SU-DHL-6 (cell line): Measurements from ENCODE around the gene CNTNAP4.

Experiments
- H2AFZ ChIP-seq: fragments of 200-600 bp; sonication (generic); 2 replicates; pipeline ENCODE4 v1.6.1; 2014; ENCODE audit warnings: low read depth, mild to moderate bottlenecking, moderate library complexity, mixed read lengths, antibody characterized with exemption, low read length; ENCODE audit not compliant: severe bottlenecking
- H3F3A ChIP-seq: fragments of 200-600 bp; shearing (Covaris generic); 2 replicates; pipeline ENCODE4 v1.6.0; 2016; ENCODE audit warnings: antibody characterized with exemption, mild to moderate bottlenecking; ENCODE audit not compliant: insufficient read depth
- H3K27ac ChIP-seq: fragments of 200-600 bp; sonication (generic); 2 replicates; pipeline ENCODE4 v1.5.1; 2016; ENCODE audit warnings: low read depth, mild to moderate bottlenecking, low read length, moderate library complexity, mixed read lengths
- H3K27me3 ChIP-seq: fragments of 200-600 bp; sonication (generic), shearing (Covaris generic); 2 replicates; pipeline ENCODE4 v1.6.0; 2014; ENCODE audit warnings: mild to moderate bottlenecking, low read length
- H3K36me3 ChIP-seq: fragments of 200-600 bp; sonication (generic); 2 replicates; pipeline ENCODE4 v1.6.1; 2014; ENCODE audit warnings: mild to moderate bottlenecking, low read length, mixed read lengths
- H3K4me2 ChIP-seq: fragments of 300-600, 200-600 bp; shearing (Covaris generic), sonication (generic); 2 replicates; pipeline ENCODE4 v1.6.0; 2014; ENCODE audit warnings: low read length, low read depth, mild to moderate bottlenecking; ENCODE audit not compliant: poor library complexity, severe bottlenecking
- H3K4me3 ChIP-seq: fragments of 200-600 bp; sonication (generic); 2 replicates; pipeline ENCODE4 v1.5.1; 2014; ENCODE audit warnings: antibody characterized with exemption, low read length, mild to moderate bottlenecking, mixed read lengths; ENCODE audit not compliant: insufficient read depth, poor library complexity, severe bottlenecking
- H3K79me2 ChIP-seq: fragments of 200-600 bp; sonication (generic); 2 replicates; pipeline ENCODE4 v1.6.1; 2014; ENCODE audit warnings: mild to moderate bottlenecking, low read length, moderate library complexity; ENCODE audit not compliant: insufficient read depth
- H3K9ac ChIP-seq: fragments of 200-600 bp; sonication (generic); 2 replicates; pipeline ENCODE4 v1.7.0; 2014; ENCODE audit warnings: mild to moderate bottlenecking, low read length
- H3K9me2 ChIP-seq: fragments of 200-600 bp; sonication (generic); replicated peaks from 2 replicates; pipeline ENCODE4 v1.6.1; 2014; ENCODE audit warnings: low read length; ENCODE audit not compliant: insufficient read depth
- H3K9me3 ChIP-seq: fragments of 200-600 bp; sonication (generic); 2 replicates; pipeline ENCODE4 v1.6.1; 2014; ENCODE audit warnings: low read length, mixed read lengths; ENCODE audit not compliant: insufficient read depth
- H4K20me1 ChIP-seq: fragments of 200-600 bp; sonication (generic); 2 replicates; pipeline ENCODE4 v1.6.1; 2014; ENCODE audit warnings: low read depth, mild to moderate bottlenecking, antibody characterized with exemption, low read length, moderate library complexity, mixed read lengths
- CTCF ChIP-seq: fragments of 200-600 bp; sonication (generic); IDR thresholded peaks from one replicate; pipeline ENCODE4 v1.5.1; 2017; ENCODE audit warnings: antibody characterized with exemption, mild to moderate bottlenecking, low read length, moderate library complexity; ENCODE audit not compliant: insufficient read depth, poor library complexity, severe bottlenecking
- EZH2phosphoT487 ChIP-seq: fragments of 200-600 bp; sonication (generic), shearing (Covaris generic); conservative IDR thresholded peaks from 2 replicates; pipeline ENCODE4 v1.6.1; 2018; ENCODE audit warnings: mild to moderate bottlenecking, antibody characterized with exemption, low read length, moderate library complexity, mixed read lengths

Gene CNTNAP4

DNA sequence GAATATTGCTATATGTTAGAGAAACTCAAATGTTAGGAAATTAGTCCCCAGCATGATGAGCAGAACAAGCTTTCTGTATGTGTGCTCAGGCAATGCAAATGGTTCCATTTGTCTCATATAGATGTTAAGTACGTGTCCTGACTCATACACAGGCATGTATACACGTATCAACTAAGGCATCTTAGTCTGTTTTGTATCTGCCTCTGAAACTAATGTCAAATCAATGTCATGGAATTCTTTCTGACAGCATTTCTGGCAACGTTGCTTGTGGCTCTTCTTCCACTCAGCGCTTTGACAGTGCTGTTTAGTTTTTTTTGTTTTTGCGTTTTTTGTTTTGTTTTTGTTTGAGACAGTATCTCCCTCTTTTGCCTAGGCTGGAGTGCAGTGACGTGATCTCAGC is 111.9 kb downstream of the CNTNAP4 start:
- Histone ChIP-seq H3K4me2 (no peak overlapping the region), H3K79me2 (no peaks in the 10 kb centered on the region), H3K9me3 (no peaks in the 10 kb centered on the region), H2AFZ (no peak overlapping the region), H3K27me3 (no peaks in the 10 kb centered on the region), H3K4me3 (no peak overlapping the region), H3F3A (no peaks in the 10 kb centered on the region), H3K9me2 (no peaks in the 10 kb centered on the region), H3K36me3 (no peaks in the 10 kb centered on the region), H4K20me1 (no peaks in the 10 kb centered on the region), H3K9ac (no peak overlapping the region), H3K27ac (no peak overlapping the region)
- no peak for TF ChIP-seq EZH2phosphoT487
- TF ChIP-seq CTCF = no peak

- Histone ChIP-seq H3K27ac (no peak overlapping the region), H3K27me3 (no peaks in the 10 kb centered on the region), H3K9me2 (no peaks in the 10 kb centered on the region), H3K9me3 (no peaks in the 10 kb centered on the region), H3K79me2 (no peaks in the 10 kb centered on the region), H3K4me2 (no peak overlapping the region), H3K9ac (no peak overlapping the region), H2AFZ (no peak overlapping the region), H3K4me3 (no peak overlapping the region), H3F3A (no peaks in the 10 kb centered on the region), H3K36me3 (no peaks in the 10 kb centered on the region), H4K20me1 (no peaks in the 10 kb centered on the region)
- no peak for TF ChIP-seq CTCF
- no peak for TF ChIP-seq EZH2phosphoT487
These were observed 113.3 kb downstream of the CNTNAP4 start for GRCh38 chr16:76390476-76390875.

GRCh38 chr16:76396977-76397376 is 119.8 kb downstream of the CNTNAP4 start:
- Histone ChIP-seq H3K4me2 (no peak overlapping the region), H3K27ac (no peak overlapping the region), H3K9me3 (no peaks in the 10 kb centered on the region), H3F3A (no peaks in the 10 kb centered on the region), H3K36me3 (no peaks in the 10 kb centered on the region), H4K20me1 (no peaks in the 10 kb centered on the region), H3K9me2 (no peaks in the 10 kb centered on the region; the same call in 1 of the 2 replicates), H3K9ac (no peak overlapping the region), H3K4me3 (no peak overlapping the region), H3K79me2 (no peaks in the 10 kb centered on the region), H2AFZ (no peak overlapping the region), H3K27me3 (no peaks in the 10 kb centered on the region)
- no peak for TF ChIP-seq CTCF
- TF ChIP-seq EZH2phosphoT487 = no peak
